ELF-1 (cell line): ENCODE data around the gene PARVB.

Experiments used
- DNase-seq: peaks from one replicate; pipeline ENCODE4 v3.0.0-alpha.2; 2016; ENCODE audit warnings: low read depth, low spot score

Gene PARVB

GRCh38 chr22:44159811-44160210 lies 135.7 kb downstream of the PARVB start:
- DNase-seq, result no peak

- DNase-seq, result no peak
Observed at GRCh38 chr22:44160421-44160820, 136.3 kb downstream of the PARVB start.

DNA sequence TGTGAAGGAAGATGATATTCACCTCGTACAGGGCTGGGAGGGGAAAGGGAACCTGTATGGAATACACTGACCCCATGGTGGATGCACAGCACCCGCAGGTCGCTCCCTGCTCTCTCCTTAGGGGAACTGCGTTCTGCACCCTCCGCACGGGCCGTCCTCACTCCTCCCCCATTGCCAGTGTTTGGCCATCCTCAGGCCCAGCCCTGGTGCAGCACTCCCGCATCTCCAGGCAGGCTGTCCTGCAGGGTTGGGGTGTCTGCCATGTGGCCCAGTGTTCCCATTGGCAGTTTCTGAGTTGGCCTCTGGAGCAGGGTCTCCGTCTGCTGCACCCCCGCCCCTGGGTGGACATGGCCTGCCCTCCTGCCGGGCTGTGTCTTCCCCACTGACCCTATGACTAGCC lies 137.6 kb downstream of the PARVB start:
- DNase-seq, result no peak

- no peak for DNase-seq
Observed at GRCh38 chr22:44162960-44163359, 138.9 kb downstream of the PARVB start.

GRCh38 chr22:44163536-44163935 lies 139.4 kb downstream of the PARVB start:
- no peak for DNase-seq

DNA sequence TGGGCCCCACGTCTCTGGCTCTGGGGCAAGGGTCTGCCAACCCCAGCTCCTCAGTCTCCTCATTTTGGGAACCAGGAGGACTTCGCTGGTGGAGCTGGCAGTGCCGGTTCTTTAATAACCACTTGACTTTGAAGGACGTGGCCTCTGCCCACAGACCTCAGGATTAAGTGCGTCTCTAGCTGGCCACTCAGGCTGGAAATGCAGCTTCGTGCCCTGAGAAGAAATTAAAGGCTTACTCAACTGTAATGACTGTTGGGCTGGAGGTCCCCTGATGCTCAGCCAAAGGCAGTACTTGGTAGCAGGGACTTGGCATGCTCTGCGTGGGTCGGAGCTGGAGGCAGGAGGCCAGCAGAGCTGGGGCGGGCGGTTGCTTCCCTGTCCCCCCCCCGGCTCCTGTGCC lies 139.9 kb downstream of the PARVB start:
- DNase-seq, result no peak

DNA sequence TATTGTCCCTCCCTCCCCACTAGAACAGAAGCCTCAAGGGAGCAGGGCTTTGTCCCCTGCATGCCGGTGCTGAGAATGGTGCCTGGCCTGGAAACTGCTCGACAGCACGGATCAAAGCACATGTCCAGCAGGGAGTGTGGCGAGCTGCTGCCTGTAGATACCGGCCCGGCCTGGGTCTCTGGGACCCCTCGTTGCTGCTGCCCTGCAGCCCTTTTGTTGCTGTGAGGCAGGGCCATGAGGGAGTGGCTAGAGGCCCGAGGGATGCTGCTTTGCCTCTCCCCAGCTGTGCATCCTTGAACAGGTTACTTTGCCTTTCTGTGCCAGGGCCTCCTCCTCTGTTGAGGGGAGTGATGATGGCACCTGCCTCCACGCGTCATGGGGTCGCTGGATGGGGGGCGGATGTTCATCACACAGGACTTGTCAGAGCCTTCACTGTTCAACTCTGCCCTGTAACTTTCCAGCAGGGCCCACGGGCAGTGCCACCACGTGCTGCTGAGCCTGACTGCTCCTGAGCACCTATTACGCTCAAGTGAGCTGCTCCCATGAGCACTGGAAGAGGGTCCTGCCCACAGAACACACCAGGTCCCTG lies 141.3 kb downstream of the PARVB start:
- no peak for DNase-seq

DNA sequence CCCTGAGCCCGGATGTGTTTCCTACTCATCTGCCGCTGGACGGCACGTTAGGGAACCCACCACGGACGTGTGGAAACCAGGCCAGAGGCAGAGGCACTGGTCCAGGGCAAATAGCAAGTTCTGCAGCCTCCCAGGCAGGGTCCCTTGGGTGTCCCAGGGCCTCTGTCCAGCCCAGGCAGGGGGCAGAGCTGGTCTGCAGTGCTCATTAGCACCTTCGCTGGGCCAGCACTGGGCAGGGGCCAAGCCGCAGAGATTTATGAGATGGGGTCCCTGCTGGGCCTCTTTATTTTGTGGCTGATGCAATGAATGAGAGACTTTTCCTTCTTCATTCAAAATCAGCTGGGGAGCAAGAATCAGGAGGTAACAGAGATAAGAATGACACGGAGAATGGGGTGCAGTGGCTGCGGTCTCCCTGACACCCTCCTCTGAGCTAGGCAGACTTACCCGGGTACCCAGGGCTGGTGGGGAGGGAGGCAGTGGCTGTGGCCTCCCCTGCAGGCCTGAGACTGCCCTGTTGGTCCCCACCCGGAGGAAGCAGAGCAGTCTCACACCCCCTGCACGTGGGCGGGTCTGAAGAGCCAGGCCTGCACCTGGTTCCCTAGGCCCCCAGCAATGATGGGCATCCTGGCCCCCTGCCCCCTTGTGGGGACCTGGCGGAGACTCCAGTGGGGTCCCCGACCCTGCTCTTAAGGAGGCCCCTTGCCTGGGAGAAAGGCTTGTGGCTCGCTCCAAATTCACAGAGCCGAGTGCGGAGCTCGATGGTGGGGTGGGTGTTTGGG lies 142.6 kb downstream of the PARVB start:
- DNase-seq, result no peak

DNA sequence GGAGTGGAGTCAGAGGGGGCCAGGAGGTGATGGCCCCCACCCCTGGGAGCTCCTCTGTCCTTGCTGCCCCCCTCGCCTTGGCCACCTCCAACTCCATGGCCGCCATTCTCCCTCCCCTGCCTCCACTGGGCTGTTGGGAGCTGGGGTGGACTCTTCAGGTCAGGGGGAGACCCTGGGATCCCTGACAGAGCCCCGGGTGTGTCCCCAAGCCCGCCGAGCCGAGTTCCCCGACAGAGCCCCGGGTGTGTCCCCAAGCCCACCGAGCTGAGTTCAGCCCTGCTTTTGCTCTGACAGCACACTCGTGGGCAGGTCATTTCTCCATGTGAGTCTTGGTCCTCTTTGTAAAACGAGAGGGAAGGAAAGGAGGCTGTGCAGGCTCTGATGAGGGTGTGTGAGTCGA lies 143.4 kb downstream of the PARVB start:
- DNase-seq, result no peak

- DNase-seq, result no peak
Observed at GRCh38 chr22:44168206-44168605, 144.1 kb downstream of the PARVB start.

GRCh38 chr22:44170470-44170869 lies 146.4 kb downstream of the PARVB start:
- DNase-seq, result no peak

- no peak for DNase-seq
Observed at GRCh38 chr22:44171561-44171960, 147.5 kb downstream of the PARVB start.

DNA sequence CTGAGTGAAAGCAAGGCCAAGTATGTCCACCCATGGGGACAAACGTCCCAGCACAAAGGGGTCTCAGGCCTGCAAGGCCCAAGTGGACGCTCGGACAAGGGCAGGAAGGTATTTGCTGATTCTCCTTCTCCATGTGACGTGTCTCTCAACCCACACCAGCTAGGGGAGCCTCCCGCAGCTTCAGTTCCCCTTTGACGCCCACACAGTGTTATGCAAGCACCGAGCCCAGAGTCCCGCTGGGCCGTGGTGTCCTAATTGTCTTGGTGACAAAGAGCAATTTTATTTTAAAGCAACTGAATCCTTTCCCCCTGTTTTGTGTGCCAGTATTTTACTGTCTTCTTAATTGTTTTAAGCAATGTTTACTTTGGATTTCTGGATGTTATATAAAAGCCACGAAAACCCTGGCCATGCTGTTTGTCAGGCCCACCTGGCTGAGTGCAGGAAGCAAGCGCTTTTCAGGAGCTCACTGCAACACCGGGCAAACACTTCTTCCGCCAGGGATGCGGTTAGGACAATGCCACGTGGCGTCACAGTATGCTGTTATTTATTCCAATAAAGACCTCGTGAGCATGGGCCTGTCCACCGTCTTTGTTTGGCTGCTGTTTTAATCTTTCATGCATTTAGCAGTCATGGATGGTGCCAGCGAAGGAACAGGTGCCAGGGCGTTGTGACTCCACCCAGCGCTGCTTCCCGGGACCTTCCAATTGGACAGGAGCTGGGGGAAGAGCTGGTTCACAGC lies 148.4 kb downstream of the PARVB start:
- DNase-seq, result peak; percentile 42

GRCh38 chr22:44173154-44173553 lies 149.1 kb downstream of the PARVB start:
- DNase-seq, result no peak

GRCh38 chr22:44175676-44176075 lies 151.6 kb downstream of the PARVB start:
- DNase-seq, result no peak

- peak; percentile 57 for DNase-seq
Observed at GRCh38 chr22:44179196-44179988, 155.3 kb downstream of the PARVB start.

GRCh38 chr22:44179989-44180705 lies 156.0 kb downstream of the PARVB start:
- no peak for DNase-seq

GRCh38 chr22:44180706-44181032 lies 156.6 kb downstream of the PARVB start, which contains the start of gene PARVG:
Gene PARVG, plus strand, starts transcription at chr22:44180925. Its CDS starts 2,405 bp downstream, at chr22:44183330.
- DNase-seq, result no peak

GRCh38 chr22:44181033-44181911 lies 157.2 kb downstream of the PARVB start:
- no peak for DNase-seq

GRCh38 chr22:44181912-44182587 lies 157.9 kb downstream of the PARVB start:
- no peak for DNase-seq
